Measurements from ENCODE around the gene MAFG. TPM values are rescaled to one million over a fixed set of nuclear protein-coding genes. Genes with fewer than 3 reads are reported as not detected.

The MAFG gene
- total and polyA plus RNA-seq, 2 of the 13 experiments (the other 11 are each of a cell fraction or from before 2014, with no cell fraction given) = 14.5 to 20.0 TPM

- TF ChIP-seq REST (IDR thresholded peaks at IDR 0.05; ENCODE audit: borderline replicate concordance in 1 of 2, low read depth in 1 of 2, low read length in 2 of 2) (no peak), ZBTB49 (CRISPR knock-in tag; IDR thresholded peaks at IDR 0.05; ENCODE audit: borderline replicate concordance) (no peak), NONO (IDR thresholded peaks at IDR 0.05) (no peak), NONO (CRISPR knock-in tag; conservative IDR thresholded peaks at IDR 0.05) (no peak), HIVEP1 (CRISPR knock-in tag; IDR thresholded peaks at IDR 0.05) (peak; percentile 64; the same call in 1 of the 2 replicates), ZNF501 (CRISPR knock-in tag; IDR thresholded peaks at IDR 0.05) (peak; percentile 65; the same call in 1 of the 2 replicates), RXRB (CRISPR knock-in tag; IDR thresholded peaks at IDR 0.05; ENCODE audit: borderline replicate concordance) (no peak; the same call in 1 of the 2 replicates), FIP1L1 (IDR thresholded peaks at IDR 0.05; ENCODE audit: borderline replicate concordance, insufficient read depth, low read depth, low read length) (no peak), XBP1 (CRISPR knock-in tag; IDR thresholded peaks at IDR 0.05) (no peak), MED8 (CRISPR knock-in tag; IDR thresholded peaks at IDR 0.05; ENCODE audit: insufficient replicate concordance) (no peak), TERF1 (CRISPR knock-in tag; IDR thresholded peaks at IDR 0.05) (no peak), ZNF770 (CRISPR knock-in tag; IDR thresholded peaks at IDR 0.05) (0 out of 2 replicates have a peak, but pooled peaks have one; percentile 38), ZFX (CRISPR knock-in tag; IDR thresholded peaks at IDR 0.05; ENCODE audit: low read depth) (no peak), CEBPB (IDR thresholded peaks at IDR 0.05; ENCODE audit: borderline replicate concordance, low read depth, low read length) (no peak), MLXIP (CRISPR knock-in tag; IDR thresholded peaks at IDR 0.05; ENCODE audit: borderline replicate concordance) (no peak)
These were observed 31.3 kb upstream of the MAFG start (continued) for GRCh38 chr17:81958633-81959342.

Measured in HepG2 (cell line).